ENCODE measurements around the gene PARD3B.

GRCh38 chr2:204871231-204871953, 326.1 kb downstream of the PARD3B start:
- TF ChIP-seq CTCF (conservative IDR thresholded peaks at IDR 0.05) (peak; percentile 53), EZH2 (IDR thresholded peaks at IDR 0.05; ENCODE audit: low read depth) (no peak)

All from PC-9 (cell line).